Calu3 (cell line): ENCODE results near the gene ANO2. TPM values are rescaled to one million over a fixed set of nuclear protein-coding genes. Genes with fewer than 3 reads are reported as not detected.

Source experiments
- BruUV-seq: library from RNA; stranded (reverse); fragments of 400-500 nt; replicated peaks from 2 replicates; lab custom pipeline; 2021; lab: Mats Ljungman, UMichigan
- CTCF ChIA-PET: fragments of 300-600 bp; sonication (Branson Sonifier 250); formaldehyde crosslinking; loops from one replicate; lab custom pipeline; 2022; ENCODE audit warnings: antibody characterized with exemption; lab: Charles Lee
- DNase-seq: peaks from one replicate; pipeline ENCODE4 v3.0.0; 2022
- H3K27ac Mint-ChIP-seq: one replicate; pipeline ENCODE4 v1.8.0; 2022; ENCODE audit warnings: mixed read lengths; ENCODE audit not compliant: unreplicated experiment
- H3K27me3 Mint-ChIP-seq: one replicate; pipeline ENCODE4 v1.8.0; 2022; ENCODE audit warnings: mixed read lengths; ENCODE audit not compliant: unreplicated experiment
- H3K36me3 Mint-ChIP-seq: one replicate; pipeline ENCODE4 v1.8.0; 2022; ENCODE audit warnings: mild to moderate bottlenecking, moderate library complexity, mixed read lengths; ENCODE audit not compliant: insufficient read depth, unreplicated experiment
- H3K4me1 Mint-ChIP-seq: one replicate; pipeline ENCODE4 v1.8.0; 2022; ENCODE audit warnings: mild to moderate bottlenecking, low read depth, mixed read lengths; ENCODE audit not compliant: unreplicated experiment
- H3K4me3 Mint-ChIP-seq: one replicate; pipeline ENCODE4 v1.8.0; 2022; ENCODE audit warnings: mild to moderate bottlenecking, low read depth, moderate library complexity, mixed read lengths; ENCODE audit not compliant: unreplicated experiment
- H3K9me3 Mint-ChIP-seq: one replicate; pipeline ENCODE4 v1.8.0; 2022; ENCODE audit warnings: low read depth, mixed read lengths; ENCODE audit not compliant: unreplicated experiment
- CTCF ChIP-seq: fragments of 200-600 bp; IDR thresholded peaks from one replicate; pipeline ENCODE4 v1.8.0; 2022; ENCODE audit warnings: antibody characterized with exemption; ENCODE audit not compliant: unreplicated experiment
- intact Hi-C: fragments of 100-400 bp; cut with micrococcal nuclease; formaldehyde crosslinking; loops from one replicate; pipeline ENCODE4 v1.10.0; 2022; ENCODE audit not compliant: unreplicated experiment
- total RNA-seq: library from RNA; stranded (reverse); gene quantifications from 2 replicates; pipeline ENCODE4 v1.2.3, GENCODE V29; 2022

The ANO2 gene
- total RNA-seq, 1 experiment from 2014 or later = not detected

DNA sequence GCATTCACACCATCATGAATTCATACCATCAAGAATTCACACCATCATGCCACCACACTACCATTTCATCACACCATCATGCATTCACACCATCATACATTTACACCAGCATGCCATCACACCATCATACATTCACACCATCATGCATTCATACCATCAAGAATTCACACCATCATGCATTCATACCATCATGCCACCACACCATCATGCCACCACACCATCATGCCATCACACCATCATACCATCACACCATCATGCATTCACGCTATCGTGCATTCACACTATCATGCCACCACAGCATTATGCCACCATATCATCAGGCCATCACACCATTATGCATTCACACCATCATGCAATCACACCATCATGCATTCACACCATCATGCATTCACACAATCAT lies 79.7 kb downstream of the ANO2 start:
- CTCF ChIA-PET = no interaction called here
- Mint-ChIP-seq H3K4me1 (no peaks in the 10 kb centered on the region), H3K27ac (no peak overlapping the region)

DNA sequence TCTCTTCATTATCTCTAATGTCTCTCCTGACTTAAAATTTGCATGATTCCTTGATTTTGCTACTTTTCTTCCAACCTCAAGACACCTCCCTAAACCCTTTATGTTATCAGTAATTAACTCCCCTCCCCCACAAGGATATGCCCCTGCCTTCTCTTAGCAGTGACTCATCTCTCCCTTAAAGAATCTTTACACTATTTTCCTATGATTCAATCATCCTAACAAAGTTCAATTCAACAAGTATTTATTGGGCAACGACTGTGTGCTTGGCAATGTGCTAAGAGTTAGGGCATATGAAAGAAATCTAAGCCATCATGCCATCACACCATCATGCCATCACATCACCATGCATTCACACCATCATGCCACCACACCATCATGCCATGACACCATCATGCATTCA lies 80.1 kb downstream of the ANO2 start:
- H3K27me3 Mint-ChIP-seq = peaks cover 22% of the 10 kb centered on the region
- H3K27ac Mint-ChIP-seq = no peak overlapping the region
- DNase-seq = no peak
- no TSS peak for BruUV-seq
- H3K4me1 Mint-ChIP-seq = no peaks in the 10 kb centered on the region
- no peak for TF ChIP-seq CTCF
- intact Hi-C loops = no loop called here
- no peaks in the 10 kb centered on the region for H3K9me3 Mint-ChIP-seq
- CTCF ChIA-PET = no interaction called here
- no peak overlapping the region for H3K4me3 Mint-ChIP-seq
- H3K36me3 Mint-ChIP-seq = no peaks in the 10 kb centered on the region

More for the DNA sequence above, 79.7 kb downstream of the ANO2 start:
- H3K36me3 Mint-ChIP-seq = no peaks in the 10 kb centered on the region
- DNase-seq = no peak
- intact Hi-C loops = no loop called here
- no peak overlapping the region for H3K4me3 Mint-ChIP-seq
- TF ChIP-seq CTCF = no peak
- peaks cover 17% of the 10 kb centered on the region for H3K27me3 Mint-ChIP-seq
- H3K9me3 Mint-ChIP-seq = no peaks in the 10 kb centered on the region
- no TSS peak for BruUV-seq

GRCh38 chr12:5864301-5864700 lies 80.8 kb downstream of the ANO2 start:
- Mint-ChIP-seq H3K4me1 (no peaks in the 10 kb centered on the region), H3K9me3 (no peaks in the 10 kb centered on the region), H3K36me3 (no peaks in the 10 kb centered on the region), H3K27me3 (peaks cover 26% of the 10 kb centered on the region), H3K27ac (no peak overlapping the region), H3K4me3 (no peak overlapping the region)
- DNase-seq = no peak
- TF ChIP-seq CTCF = no peak
- no TSS peak for BruUV-seq
- CTCF ChIA-PET = no interaction called here
- intact Hi-C loops = no loop called here

GRCh38 chr12:5861416-5861815 lies 83.6 kb downstream of the ANO2 start:
- H3K36me3 Mint-ChIP-seq = no peaks in the 10 kb centered on the region
- no peak for DNase-seq

More at GRCh38 chr12:5861416-5861815, 83.6 kb downstream of the ANO2 start:
- Mint-ChIP-seq H3K27ac (no peak overlapping the region), H3K27me3 (peaks cover 42% of the 10 kb centered on the region), H3K4me1 (no peaks in the 10 kb centered on the region), H3K4me3 (no peak overlapping the region), H3K9me3 (no peaks in the 10 kb centered on the region)
- CTCF ChIA-PET = no interaction called here
- intact Hi-C loops = no loop called here
- BruUV-seq = no TSS peak
- TF ChIP-seq CTCF = no peak
